CD4-positive, alpha-beta T cell (primary cell): ENCODE data around the gene SHISA9. TPM values are rescaled to one million over a fixed set of nuclear protein-coding genes. Genes with fewer than 3 reads are reported as not detected.
A peak's percentile ranks its signal among the peaks of the same experiment; 100 is the strongest.

Experiments
- ATAC-seq: fragments of 200-7000 bp; cut with Tn5 transposase; one replicate; pipeline ENCODE4 v1.10.0; 2022; ENCODE audit warnings: mild to moderate bottlenecking; ENCODE audit not compliant: poor library complexity
- CTCF ChIA-PET: fragments of 350-600 bp; sonication (Branson Sonifier 250); formaldehyde crosslinking; loops from one replicate; lab custom pipeline; 2021; ENCODE audit warnings: antibody characterized with exemption, inconsistent platforms; lab: Charles Lee
- POLR2A ChIA-PET: fragments of 350-600 bp; sonication (Branson Sonifier 250); formaldehyde crosslinking; loops from one replicate; lab custom pipeline; 2021; ENCODE audit warnings: antibody characterized with exemption, inconsistent platforms; lab: Charles Lee
- DNase-seq, 14 experiments: peaks; one replicate each; pipeline ENCODE4 v3.0.0-alpha.2; 2013 to 2020; ENCODE audit warnings: mixed read lengths in 2 of 14
- H3K27ac ChIP-seq, 2 donors: one replicate each; pipeline versions ENCODE4 v1.5.1 to v1.7.0; 2013; ENCODE audit warnings: low read length in 2 of 2, low read depth in 1 of 2, mild to moderate bottlenecking in 1 of 2
- H3K27me3 ChIP-seq, 2 experiments: 1 replicate in 1 of 2; 2 replicates in 1 of 2; pipeline versions ENCODE4 v1.6.1 to v1.7.0; 2013; ENCODE audit warnings: low read length in 2 of 2, control low read depth in 1 of 2, mild to moderate bottlenecking in 1 of 2, moderate library complexity in 1 of 2; ENCODE audit not compliant: insufficient read depth in 2 of 2, control insufficient read depth in 1 of 2
- H3K36me3 ChIP-seq: one replicate; pipeline ENCODE4 v1.6.1; 2013; ENCODE audit warnings: low read length, control low read depth; ENCODE audit not compliant: insufficient read depth
- H3K4me1 ChIP-seq: one replicate; pipeline ENCODE4 v1.6.1; 2013; ENCODE audit warnings: low read length, control low read depth; ENCODE audit not compliant: insufficient read depth
- H3K4me3 ChIP-seq: one replicate; pipeline ENCODE4 v1.5.1; 2013; ENCODE audit warnings: mild to moderate bottlenecking, low read length, moderate library complexity
- H3K9me3 ChIP-seq, 2 experiments: 1 replicate in 1 of 2; 2 replicates in 1 of 2; pipeline versions ENCODE4 v1.6.1 to v1.7.0; 2013; ENCODE audit warnings: low read length in 2 of 2, mild to moderate bottlenecking in 2 of 2, control low read depth in 1 of 2, moderate library complexity in 1 of 2; ENCODE audit not compliant: control insufficient read depth in 1 of 2, insufficient read depth in 1 of 2
- H3K27ac Mint-ChIP-seq: one replicate; pipeline ENCODE4 v1.8.0; 2020; ENCODE audit warnings: mixed read lengths
- H3K27me3 Mint-ChIP-seq: one replicate; pipeline ENCODE4 v1.8.0; 2021; ENCODE audit warnings: mixed read lengths
- H3K36me3 Mint-ChIP-seq: one replicate; pipeline ENCODE4 v1.8.0; 2021; ENCODE audit warnings: low read depth, mixed read lengths
- H3K4me1 Mint-ChIP-seq: one replicate; pipeline ENCODE4 v1.8.0; 2021; ENCODE audit warnings: low read depth, mixed read lengths
- H3K4me3 Mint-ChIP-seq: one replicate; pipeline ENCODE4 v1.8.0; 2020; ENCODE audit warnings: mild to moderate bottlenecking, mixed read lengths
- H3K9me3 Mint-ChIP-seq: one replicate; pipeline ENCODE4 v1.8.0; 2020; ENCODE audit warnings: mixed read lengths
- intact Hi-C, 2 experiments: fragments of 100-400 bp; cut with DNase I in 1 of 2; cut with micrococcal nuclease in 1 of 2; formaldehyde crosslinking; loops; one replicate each; pipeline versions ENCODE4 v1.15.1 to v1.9.0; 2023 to 2025; cut with DNase I, micrococcal nuclease
- total RNA-seq, 174 experiments: library from RNA in 2 of 174; stranded (reverse) in 2 of 174; gene quantifications; one replicate each; pipeline ENCODE4 v1.2.3 and lab custom pipeline; 2021 to 2026
- TF ChIP-seq, protein P1 (sequence below): fragments of 200-600 bp; IDR thresholded peaks from one replicate; pipeline ENCODE4 v1.8.0; 2022; ENCODE audit warnings: antibody characterized with exemption, mild to moderate bottlenecking

SHISA9 gene
- total RNA-seq, 2 experiments from 2014 or later: not detected

DNA sequence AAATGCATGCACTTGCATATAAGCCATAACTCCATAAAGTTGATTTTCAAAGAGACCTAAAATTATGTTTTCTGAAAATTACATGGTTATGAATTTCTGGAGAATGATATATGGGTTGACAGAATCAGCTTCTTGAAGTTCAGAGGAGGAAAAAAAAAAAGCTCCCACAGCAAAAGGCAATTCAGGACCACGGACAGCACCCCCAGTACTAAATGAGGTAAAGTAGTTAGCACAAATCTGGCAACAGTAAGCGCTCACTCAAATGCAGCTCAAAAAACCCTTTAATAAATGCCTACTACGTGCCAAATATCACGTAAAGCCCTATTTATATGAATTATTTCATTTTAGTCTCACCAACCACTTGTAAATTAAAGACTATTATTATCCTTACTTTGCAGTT lies 135.2 kb downstream of the SHISA9 start:
- H3K27me3 Mint-ChIP-seq: no peaks in the 10 kb centered on the region
- Histone ChIP-seq H3K27me3 (no peaks in the 10 kb centered on the region), H3K27ac (no peak overlapping the region), H3K4me3 (no peak overlapping the region), H3K9me3 (peaks cover 4 to 6% of the 10 kb centered on the region in 2 experiments), H3K36me3 (no peaks in the 10 kb centered on the region), H3K4me1 (no peaks in the 10 kb centered on the region)
- no peak overlapping the region for H3K4me3 Mint-ChIP-seq
- no peak overlapping the region for H3K27ac Mint-ChIP-seq
- CTCF ChIA-PET: no interaction called here
- H3K9me3 Mint-ChIP-seq: peaks cover 13% of the 10 kb centered on the region
- ATAC-seq (no peak), DNase-seq (peak in 4 of 14 experiments; percentile 1 to 20 (median 10))
- POLR2A ChIA-PET: no interaction called here
- intact Hi-C loops: no loop called here
- TF ChIP-seq, protein P1, sequence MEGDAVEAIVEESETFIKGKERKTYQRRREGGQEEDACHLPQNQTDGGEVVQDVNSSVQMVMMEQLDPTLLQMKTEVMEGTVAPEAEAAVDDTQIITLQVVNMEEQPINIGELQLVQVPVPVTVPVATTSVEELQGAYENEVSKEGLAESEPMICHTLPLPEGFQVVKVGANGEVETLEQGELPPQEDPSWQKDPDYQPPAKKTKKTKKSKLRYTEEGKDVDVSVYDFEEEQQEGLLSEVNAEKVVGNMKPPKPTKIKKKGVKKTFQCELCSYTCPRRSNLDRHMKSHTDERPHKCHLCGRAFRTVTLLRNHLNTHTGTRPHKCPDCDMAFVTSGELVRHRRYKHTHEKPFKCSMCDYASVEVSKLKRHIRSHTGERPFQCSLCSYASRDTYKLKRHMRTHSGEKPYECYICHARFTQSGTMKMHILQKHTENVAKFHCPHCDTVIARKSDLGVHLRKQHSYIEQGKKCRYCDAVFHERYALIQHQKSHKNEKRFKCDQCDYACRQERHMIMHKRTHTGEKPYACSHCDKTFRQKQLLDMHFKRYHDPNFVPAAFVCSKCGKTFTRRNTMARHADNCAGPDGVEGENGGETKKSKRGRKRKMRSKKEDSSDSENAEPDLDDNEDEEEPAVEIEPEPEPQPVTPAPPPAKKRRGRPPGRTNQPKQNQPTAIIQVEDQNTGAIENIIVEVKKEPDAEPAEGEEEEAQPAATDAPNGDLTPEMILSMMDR: no peak
- no peaks in the 10 kb centered on the region for H3K36me3 Mint-ChIP-seq
- no peaks in the 10 kb centered on the region for H3K4me1 Mint-ChIP-seq

GRCh38 chr16:13038591-13038990 lies 137.2 kb downstream of the SHISA9 start:
- Mint-ChIP-seq H3K27ac (no peak overlapping the region), H3K36me3 (no peaks in the 10 kb centered on the region), H3K4me1 (no peaks in the 10 kb centered on the region), H3K27me3 (no peaks in the 10 kb centered on the region), H3K9me3 (peaks cover 15% of the 10 kb centered on the region), H3K4me3 (no peak overlapping the region)
- DNase-seq (no peak), ATAC-seq (no peak)
- ChIA-PET CTCF (no interaction called here), POLR2A (no interaction called here)
- no peaks in the 10 kb centered on the region for H3K27me3 ChIP-seq
- no peak overlapping the region for H3K27ac ChIP-seq
- no peaks in the 10 kb centered on the region for H3K36me3 ChIP-seq
- H3K4me3 ChIP-seq: no peak overlapping the region
- intact Hi-C loops: no loop called here
- H3K4me1 ChIP-seq: no peaks in the 10 kb centered on the region
- TF ChIP-seq, protein P1: no peak
- peaks cover 0 to 4% of the 10 kb centered on the region in 2 experiments for H3K9me3 ChIP-seq

GRCh38 chr16:13039526-13039925 lies 138.1 kb downstream of the SHISA9 start:
- no peaks in the 10 kb centered on the region for H3K4me1 Mint-ChIP-seq
- TF ChIP-seq, protein P1: no peak
- H3K36me3 Mint-ChIP-seq: no peaks in the 10 kb centered on the region
- ChIA-PET CTCF (no interaction called here), POLR2A (no interaction called here)
- peaks cover 0 to 4% of the 10 kb centered on the region in 2 experiments for H3K9me3 ChIP-seq
- ATAC-seq (no peak), DNase-seq (no peak)
- H3K36me3 ChIP-seq: no peaks in the 10 kb centered on the region
- H3K9me3 Mint-ChIP-seq: peaks cover 18% of the 10 kb centered on the region
- no peak overlapping the region for H3K27ac ChIP-seq
- no peaks in the 10 kb centered on the region for H3K27me3 Mint-ChIP-seq
- H3K4me1 ChIP-seq: no peaks in the 10 kb centered on the region
- H3K27ac Mint-ChIP-seq: no peak overlapping the region
- no peaks in the 10 kb centered on the region for H3K27me3 ChIP-seq
- intact Hi-C loops: no loop called here
- H3K4me3 ChIP-seq: no peak overlapping the region
- H3K4me3 Mint-ChIP-seq: no peak overlapping the region
